Panc1 (cell line): ENCODE measurements around the gene RNASEH2A.

Source experiments
- CTCF ChIP-seq: fragments of 450-650 bp; IDR thresholded peaks from 2 replicates; pipeline ENCODE4 v1.5.1; 2017; ENCODE audit warnings: mild to moderate bottlenecking
- REST ChIP-seq, 2 experiments: IDR thresholded peaks; 2 replicates each; pipeline ENCODE4 v1.6.1; 2011 to 2012; ENCODE audit warnings: low read depth in 2 of 2, control low read depth in 1 of 2, low read length in 1 of 2, mild to moderate bottlenecking in 1 of 2, moderate library complexity in 1 of 2; ENCODE audit not compliant: insufficient read depth in 1 of 2

- no peak for TF ChIP-seq CTCF
- TF ChIP-seq REST (IDR thresholded peaks at IDR 0.05; ENCODE audit: insufficient read depth in 1 of 2, low read depth in 2 of 2, low read length in 1 of 2), result no peak
These were observed 9.2 kb upstream of the RNASEH2A start for GRCh38 chr19:12797141-12797587.
